Fibroblast of lung (primary cell): ENCODE measurements around the gene TIAM2. TPM values are rescaled to one million over a fixed set of nuclear protein-coding genes. Genes with fewer than 3 reads are reported as not detected.

Experiments
- DNase-seq, 2 donors: peaks; one replicate each; pipeline versions ENCODE4 v3.0.0 to v3.0.0-alpha.2; 2010; ENCODE audit warnings: low read depth in 2 of 2
- H2AFZ ChIP-seq: 2 replicates; pipeline ENCODE4 v1.5.1; 2012; ENCODE audit warnings: low read length, control low read depth, inconsistent platforms
- H3K27ac ChIP-seq: 2 replicates; pipeline ENCODE4 v1.5.1; 2011; ENCODE audit warnings: low read length, control low read depth; ENCODE audit not compliant: insufficient read depth
- H3K27me3 ChIP-seq: 2 replicates; pipeline ENCODE4 v1.5.1; 2011; ENCODE audit warnings: mild to moderate bottlenecking, low read length; ENCODE audit not compliant: control insufficient read depth, insufficient read depth
- H3K36me3 ChIP-seq: 2 replicates; pipeline ENCODE4 v1.5.1; 2011; ENCODE audit warnings: low read length; ENCODE audit not compliant: control insufficient read depth, insufficient read depth
- H3K4me1 ChIP-seq: 2 replicates; pipeline ENCODE4 v1.5.1; 2011; ENCODE audit warnings: low read length; ENCODE audit not compliant: control insufficient read depth, insufficient read depth; ENCODE audit errors: extremely low read depth
- H3K4me2 ChIP-seq: 2 replicates; pipeline ENCODE4 v1.5.1; 2011; ENCODE audit warnings: low read length, control low read depth; ENCODE audit not compliant: insufficient read depth; ENCODE audit errors: extremely low read depth
- H3K4me3 ChIP-seq, 4 experiments: fragments of 200-600 bp in 1 of 4; sonication (generic) in 1 of 4; replicated peaks in 1 of 4; 2 replicates each; pipeline ENCODE4 v1.5.1; 2011 to 2016; ENCODE audit warnings: low read length in 4 of 4, low read depth in 3 of 4, mild to moderate bottlenecking in 3 of 4, control low read depth in 2 of 4, inconsistent platforms in 1 of 4, mixed read lengths in 1 of 4; ENCODE audit not compliant: insufficient read depth in 1 of 4; ENCODE audit errors: control extremely low read depth in 1 of 4
- H3K79me2 ChIP-seq: 2 replicates; pipeline ENCODE4 v1.5.1; 2012; ENCODE audit warnings: mild to moderate bottlenecking, low read length, inconsistent platforms; ENCODE audit not compliant: control insufficient read depth, insufficient read depth
- H3K9ac ChIP-seq: 2 replicates; pipeline ENCODE4 v1.5.1; 2011; ENCODE audit warnings: mild to moderate bottlenecking, low read length, control low read depth; ENCODE audit not compliant: insufficient read depth
- H3K9me3 ChIP-seq: 2 replicates; pipeline ENCODE4 v1.5.1; 2012; ENCODE audit warnings: low read depth, low read length; ENCODE audit not compliant: control insufficient read depth, insufficient read depth
- H4K20me1 ChIP-seq: 2 replicates; pipeline ENCODE4 v1.5.1; 2011; ENCODE audit warnings: low read length; ENCODE audit not compliant: control insufficient read depth, insufficient read depth; ENCODE audit errors: extremely low read depth
- CTCF ChIP-seq, 2 donors: IDR thresholded peaks in 1 of 2; conservative IDR thresholded peaks in 1 of 2; 1 replicate in 1 of 2; 2 replicates in 1 of 2; pipeline ENCODE4 v1.5.1; 2011 to 2012; ENCODE audit warnings: low read length in 2 of 2, control low read depth in 1 of 2, inconsistent platforms in 1 of 2, low read depth in 1 of 2, mild to moderate bottlenecking in 1 of 2
- EZH2 ChIP-seq: IDR thresholded peaks from 2 replicates; pipeline ENCODE4 v1.5.1; 2012; ENCODE audit warnings: low read length, control low read depth, mild to moderate bottlenecking; ENCODE audit errors: missing control alignments
- polyA plus RNA-seq, 2 donors: library from polyadenylated mRNA; depleted of rRNA in 1 of 2; stranded (reverse) in 1 of 2; unstranded in 1 of 2; fragments of >200 nt; gene quantifications; 2 replicates each; pipeline ENCODE4 v1.2.1, GENCODE V29; 2011 to 2012; ENCODE audit warnings: missing spikeins in 1 of 2
- total RNA-seq: library from RNA; depleted of rRNA; stranded (reverse); fragments of >200 nt; gene quantifications from 2 replicates; pipeline ENCODE4 v1.2.1, GENCODE V29; 2014

Gene TIAM2
- total and polyA plus RNA-seq, 2 donors (not counting 1 experiment from before 2014, with no cell fraction given) = 6.2 to 11.2 TPM

GRCh38 chr6:155038104-155038503 is 43.0 kb downstream of the TIAM2 start:
- no peak for DNase-seq
- no peaks in the 10 kb centered on the region for H4K20me1 ChIP-seq
- no peak overlapping the region for H3K4me2 ChIP-seq
- H3K9ac ChIP-seq = no peak overlapping the region
- no peak overlapping the region for H2AFZ ChIP-seq
- H3K27me3 ChIP-seq = no peaks in the 10 kb centered on the region
- TF ChIP-seq EZH2 (no peak), CTCF (conservative IDR thresholded peaks at IDR 0.05 in 1 of 2, IDR thresholded peaks at IDR 0.05 in 1 of 2; ENCODE audit: low read depth in 1 of 2, low read length in 2 of 2) (no peak)
- H3K9me3 ChIP-seq = no peaks in the 10 kb centered on the region
- no peaks in the 10 kb centered on the region for H3K79me2 ChIP-seq
- no peaks in the 10 kb centered on the region for H3K36me3 ChIP-seq
- no peaks in the 10 kb centered on the region for H3K4me1 ChIP-seq
- H3K27ac ChIP-seq = no peak overlapping the region
- H3K4me3 ChIP-seq = no peak overlapping the region

- Histone ChIP-seq H3K4me2 (no peak overlapping the region), H3K4me3 (no peak overlapping the region), H3K36me3 (no peaks in the 10 kb centered on the region), H3K27ac (no peak overlapping the region), H3K27me3 (no peaks in the 10 kb centered on the region), H3K9ac (no peak overlapping the region), H3K79me2 (no peaks in the 10 kb centered on the region), H3K4me1 (no peaks in the 10 kb centered on the region), H3K9me3 (no peaks in the 10 kb centered on the region), H2AFZ (no peak overlapping the region), H4K20me1 (no peaks in the 10 kb centered on the region)
- DNase-seq = no peak
- TF ChIP-seq EZH2 (no peak), CTCF (conservative IDR thresholded peaks at IDR 0.05 in 1 of 2, IDR thresholded peaks at IDR 0.05 in 1 of 2; ENCODE audit: low read depth in 1 of 2, low read length in 2 of 2) (no peak)
Measured at GRCh38 chr6:155038527-155038926, 43.4 kb downstream of the TIAM2 start.

- no peak for TF ChIP-seq EZH2
- no peak for TF ChIP-seq CTCF (conservative IDR thresholded peaks at IDR 0.05 in 1 of 2, IDR thresholded peaks at IDR 0.05 in 1 of 2; ENCODE audit: low read depth in 1 of 2, low read length in 2 of 2)
Measured at GRCh38 chr6:155039618-155040017, 44.5 kb downstream of the TIAM2 start.

More at GRCh38 chr6:155039618-155040017, 44.5 kb downstream of the TIAM2 start:
- no peak overlapping the region for H3K9ac ChIP-seq
- DNase-seq = no peak
- no peaks in the 10 kb centered on the region for H4K20me1 ChIP-seq
- no peaks in the 10 kb centered on the region for H3K36me3 ChIP-seq
- H3K9me3 ChIP-seq = no peaks in the 10 kb centered on the region
- H3K4me1 ChIP-seq = no peaks in the 10 kb centered on the region
- H3K27me3 ChIP-seq = no peaks in the 10 kb centered on the region
- no peak overlapping the region for H3K4me2 ChIP-seq
- no peak overlapping the region for H2AFZ ChIP-seq
- no peaks in the 10 kb centered on the region for H3K79me2 ChIP-seq
- no peak overlapping the region for H3K27ac ChIP-seq
- H3K4me3 ChIP-seq = no peak overlapping the region
